Activated T-helper 17 cell treated with anti-CD3 and anti-CD28 coated beads, Interleukin-2, amount 50 U/mL, for 72 hours (primary cell): ENCODE data around the gene ARPC5. TPM values are rescaled to one million over a fixed set of nuclear protein-coding genes. Genes with fewer than 3 reads are reported as not detected.
"Not testable (repeated sequence)": the region's sequence is repeated elsewhere in the genome, so short reads cannot be mapped to it uniquely, and the experiment has no call there.

Experiments used
- ATAC-seq: fragments of 150-1000 bp; cut with Tn5 transposase; replicated peaks from 2 replicates; pipeline ENCODE4 v1.10.0; 2021; ENCODE audit warnings: mild to moderate bottlenecking, moderate library complexity
- H3K27ac Mint-ChIP-seq: one replicate; pipeline ENCODE4 v1.8.0; 2022; ENCODE audit warnings: mixed read lengths
- H3K27me3 Mint-ChIP-seq: one replicate; pipeline ENCODE4 v1.8.0; 2022; ENCODE audit warnings: mixed read lengths
- H3K36me3 Mint-ChIP-seq: one replicate; pipeline ENCODE4 v1.8.0; 2022; ENCODE audit warnings: low read depth, mild to moderate bottlenecking, mixed read lengths
- H3K4me1 Mint-ChIP-seq: one replicate; pipeline ENCODE4 v1.8.0; 2022; ENCODE audit warnings: mixed read lengths
- H3K4me3 Mint-ChIP-seq: one replicate; pipeline ENCODE4 v1.8.0; 2022; ENCODE audit warnings: mild to moderate bottlenecking, mixed read lengths
- H3K9me3 Mint-ChIP-seq: one replicate; pipeline ENCODE4 v1.8.0; 2022; ENCODE audit warnings: mixed read lengths
- total RNA-seq, 2 donors: library from RNA; stranded (reverse); gene quantifications; one replicate each; pipeline ENCODE4 v1.2.3, GENCODE V29; 2022

Gene ARPC5
- total RNA-seq, 2 donors from 2014 or later = 130 to 164 TPM

- ATAC-seq = no peak
- Mint-ChIP-seq H3K9me3 (no peaks in the 10 kb centered on the region), H3K4me3 (peak overlapping the region; percentile 97), H3K4me1 (peaks cover 21% of the 10 kb centered on the region), H3K27ac (peak overlapping the region; percentile 99), H3K27me3 (no peaks in the 10 kb centered on the region), H3K36me3 (peaks cover 60% of the 10 kb centered on the region)
Measured at GRCh38 chr1:183634429-183635065, 1.0 kb downstream of the ARPC5 start.

- peak; percentile 26 for ATAC-seq
- Mint-ChIP-seq H3K4me1 (peaks cover 23% of the 10 kb centered on the region), H3K36me3 (peaks cover 68% of the 10 kb centered on the region), H3K9me3 (no peaks in the 10 kb centered on the region), H3K4me3 (peak overlapping the region; percentile 97), H3K27me3 (no peaks in the 10 kb centered on the region), H3K27ac (peak overlapping the region; percentile 99)
Measured at GRCh38 chr1:183633676-183634343, 1.8 kb downstream of the ARPC5 start.

GRCh38 chr1:183632964-183633363 lies 2.6 kb downstream of the ARPC5 start:
- Mint-ChIP-seq H3K36me3 (peaks cover 76% of the 10 kb centered on the region), H3K4me3 (peak overlapping the region; percentile 97), H3K27ac (peak overlapping the region; percentile 99), H3K27me3 (no peaks in the 10 kb centered on the region), H3K9me3 (no peaks in the 10 kb centered on the region), H3K4me1 (peaks cover 29% of the 10 kb centered on the region)
- no peak for ATAC-seq

GRCh38 chr1:183632114-183632513 lies 3.5 kb downstream of the ARPC5 start:
- no peaks in the 10 kb centered on the region for H3K9me3 Mint-ChIP-seq
- ATAC-seq = no peak
- H3K27me3 Mint-ChIP-seq = no peaks in the 10 kb centered on the region
- peaks cover 29% of the 10 kb centered on the region for H3K4me1 Mint-ChIP-seq
- no peak overlapping the region for H3K27ac Mint-ChIP-seq
- H3K36me3 Mint-ChIP-seq = peaks cover 84% of the 10 kb centered on the region
- peak overlapping the region; percentile 97 for H3K4me3 Mint-ChIP-seq

- Mint-ChIP-seq H3K27ac (peak overlapping the region; percentile 44), H3K4me3 (peak overlapping the region; percentile 97), H3K27me3 (no peaks in the 10 kb centered on the region), H3K36me3 (peaks cover 91% of the 10 kb centered on the region), H3K9me3 (no peaks in the 10 kb centered on the region), H3K4me1 (peaks cover 21% of the 10 kb centered on the region)
- ATAC-seq = no peak
Measured at GRCh38 chr1:183630748-183631147, 4.8 kb downstream of the ARPC5 start.

- Mint-ChIP-seq H3K4me3 (peak overlapping the region; percentile 43), H3K36me3 (peaks cover 97% of the 10 kb centered on the region), H3K4me1 (peaks cover 21% of the 10 kb centered on the region), H3K27ac (peak overlapping the region; percentile 39), H3K27me3 (no peaks in the 10 kb centered on the region), H3K9me3 (no peaks in the 10 kb centered on the region)
- peak; percentile 78 for ATAC-seq
Measured at GRCh38 chr1:183628537-183628936, 7.0 kb downstream of the ARPC5 start.

GRCh38 chr1:183626236-183626635 lies 9.3 kb downstream of the ARPC5 start:
- H3K27me3 Mint-ChIP-seq, H3K9me3 Mint-ChIP-seq, ATAC-seq, H3K4me3 Mint-ChIP-seq: not testable (repeated sequence)
- H3K4me1 Mint-ChIP-seq = peaks cover 21% of the 10 kb centered on the region
- H3K36me3 Mint-ChIP-seq = peaks cover 85% of the 10 kb centered on the region
- peak overlapping the region; percentile 61 for H3K27ac Mint-ChIP-seq

GRCh38 chr1:183622884-183623785 lies 12.4 kb downstream of the ARPC5 start:
- Mint-ChIP-seq H3K27ac (peak overlapping the region; percentile 13), H3K4me3 (no peak overlapping the region), H3K9me3 (no peaks in the 10 kb centered on the region), H3K27me3 (no peaks in the 10 kb centered on the region), H3K36me3 (peaks cover 54% of the 10 kb centered on the region), H3K4me1 (peaks cover 5% of the 10 kb centered on the region)
- peak; percentile 92 for ATAC-seq

GRCh38 chr1:183622013-183622412 lies 13.6 kb downstream of the ARPC5 start:
- Mint-ChIP-seq H3K36me3 (peaks cover 42% of the 10 kb centered on the region), H3K4me1 (peaks cover 5% of the 10 kb centered on the region)
- no peak for ATAC-seq

GRCh38 chr1:183620311-183620710 lies 15.3 kb downstream of the ARPC5 start:
- no peaks in the 10 kb centered on the region for H3K27me3 Mint-ChIP-seq
- H3K4me1 Mint-ChIP-seq = peaks cover 5% of the 10 kb centered on the region
- H3K4me3 Mint-ChIP-seq = no peak overlapping the region
- no peak overlapping the region for H3K27ac Mint-ChIP-seq
- peaks cover 27% of the 10 kb centered on the region for H3K36me3 Mint-ChIP-seq
- no peak for ATAC-seq
- H3K9me3 Mint-ChIP-seq = no peaks in the 10 kb centered on the region

More at GRCh38 chr1:183622013-183622412, 13.6 kb downstream of the ARPC5 start:
- H3K4me3 Mint-ChIP-seq = no peak overlapping the region
- no peaks in the 10 kb centered on the region for H3K9me3 Mint-ChIP-seq
- H3K27ac Mint-ChIP-seq = no peak overlapping the region
- H3K27me3 Mint-ChIP-seq = no peaks in the 10 kb centered on the region

- Mint-ChIP-seq H3K9me3 (no peaks in the 10 kb centered on the region), H3K27me3 (no peaks in the 10 kb centered on the region), H3K4me3 (no peak overlapping the region), H3K27ac (no peak overlapping the region), H3K4me1 (peaks cover 5% of the 10 kb centered on the region), H3K36me3 (peaks cover 22% of the 10 kb centered on the region)
- ATAC-seq = no peak
Measured at GRCh38 chr1:183619781-183620180, 15.8 kb downstream of the ARPC5 start.

- H3K27me3 Mint-ChIP-seq, H3K4me3 Mint-ChIP-seq, ATAC-seq, H3K4me1 Mint-ChIP-seq, H3K9me3 Mint-ChIP-seq, H3K36me3 Mint-ChIP-seq, H3K27ac Mint-ChIP-seq: not testable (repeated sequence)
Measured at GRCh38 chr1:183618202-183618601, 17.4 kb downstream of the ARPC5 start.

- not testable (repeated sequence) for H3K4me1 Mint-ChIP-seq, H3K4me3 Mint-ChIP-seq, H3K36me3 Mint-ChIP-seq, H3K27ac Mint-ChIP-seq, H3K9me3 Mint-ChIP-seq, H3K27me3 Mint-ChIP-seq
- ATAC-seq = peak; percentile 48
Measured at GRCh38 chr1:183612975-183613374, 22.6 kb downstream of the ARPC5 start.

GRCh38 chr1:183612407-183612806 lies 23.2 kb downstream of the ARPC5 start:
- ATAC-seq = no peak
- no peaks in the 10 kb centered on the region for H3K4me1 Mint-ChIP-seq
- no peaks in the 10 kb centered on the region for H3K36me3 Mint-ChIP-seq
- no peaks in the 10 kb centered on the region for H3K9me3 Mint-ChIP-seq
- no peak overlapping the region for H3K27ac Mint-ChIP-seq
- H3K27me3 Mint-ChIP-seq = no peaks in the 10 kb centered on the region
- H3K4me3 Mint-ChIP-seq = no peak overlapping the region
